ENCODE measurements around the gene SUN5. TPM values are rescaled to one million over a fixed set of nuclear protein-coding genes. Genes with fewer than 3 reads are reported as not detected.

SUN5 gene
- total RNA-seq, 6 experiments from 2014 or later: not detected

GRCh38 chr20:33009214-33010132 lies 5.2 kb upstream of the SUN5 start:
- no peak for TF ChIP-seq CTCF (IDR thresholded peaks at IDR 0.05)
- H3K27ac Mint-ChIP-seq: no peak overlapping the region
- H3K4me3 Mint-ChIP-seq: no peak overlapping the region
- H3K27me3 Mint-ChIP-seq (ENCODE audit: insufficient read depth): peaks cover 30% of the 10 kb centered on the region
- DNase-seq: no peak
- H3K9me3 Mint-ChIP-seq: peaks cover 6% of the 10 kb centered on the region
- H3K36me3 Mint-ChIP-seq (ENCODE audit: low read depth): 0 out of 2 replicates have a peak, but pooled peaks cover 4% of the 10 kb centered on the region
- no peaks in the 10 kb centered on the region for H3K4me1 Mint-ChIP-seq (ENCODE audit: low read depth)

- Mint-ChIP-seq H3K4me1 (ENCODE audit: low read depth) (no peaks in the 10 kb centered on the region), H3K27me3 (ENCODE audit: insufficient read depth) (peaks cover 22% of the 10 kb centered on the region), H3K9me3 (peaks cover 6% of the 10 kb centered on the region), H3K4me3 (no peak overlapping the region), H3K36me3 (ENCODE audit: low read depth) (0 out of 2 replicates have a peak, but pooled peaks cover 4% of the 10 kb centered on the region), H3K27ac (no peak overlapping the region)
- no peak for DNase-seq
- TF ChIP-seq CTCF (IDR thresholded peaks at IDR 0.05): no peak
Measured at GRCh38 chr20:33008336-33009213, 4.3 kb upstream of the SUN5 start.

- Mint-ChIP-seq H3K9me3 (peaks cover 6% of the 10 kb centered on the region), H3K4me1 (ENCODE audit: low read depth) (no peaks in the 10 kb centered on the region), H3K4me3 (no peak within 1 kb of the TSS), H3K27ac (no peak within 1 kb of the TSS), H3K36me3 (ENCODE audit: low read depth) (0 out of 2 replicates have a peak, but pooled peaks cover 4% of the 10 kb centered on the region), H3K27me3 (ENCODE audit: insufficient read depth) (peaks cover 23% of the 10 kb centered on the region)
- no peak for TF ChIP-seq CTCF (IDR thresholded peaks at IDR 0.05)
- no peak for DNase-seq
Measured at GRCh38 chr20:33007376-33008335, 3.4 kb upstream of the SUN5 start, which contains the start of gene BPIFB2. BPIFB2 (plus strand) TSS chr20:33007704; CDS start chr20:33008575, 871 bp downstream.

GRCh38 chr20:33006776-33007375 lies 2.6 kb upstream of the SUN5 start:
- no peak overlapping the region for H3K4me3 Mint-ChIP-seq
- H3K9me3 Mint-ChIP-seq: peaks cover 6% of the 10 kb centered on the region
- H3K4me1 Mint-ChIP-seq (ENCODE audit: low read depth): no peaks in the 10 kb centered on the region
- no peak overlapping the region for H3K27ac Mint-ChIP-seq
- DNase-seq: no peak
- 0 out of 2 replicates have a peak, but pooled peaks cover 4% of the 10 kb centered on the region for H3K36me3 Mint-ChIP-seq (ENCODE audit: low read depth)
- H3K27me3 Mint-ChIP-seq (ENCODE audit: insufficient read depth): peaks cover 19% of the 10 kb centered on the region
- TF ChIP-seq CTCF (IDR thresholded peaks at IDR 0.05): no peak
